Prostate gland (tissue), 2 donors: ENCODE data around the gene LIMD2. TPM values are rescaled to one million over a fixed set of nuclear protein-coding genes. Genes with fewer than 3 reads are reported as not detected.
A peak's percentile ranks its signal among the peaks of the same experiment; 100 is the strongest.

Experiments
- DNase-seq: peaks from one replicate; pipeline ENCODE4 v3.0.0-alpha.2; 2019; ENCODE audit warnings: low spot score
- H3K27ac ChIP-seq, 2 donors: fragments of 200-600 bp; sonication (generic); 2 replicates each; pipeline ENCODE4 v1.5.1; 2017 to 2019
- H3K27me3 ChIP-seq: fragments of 200-600 bp; sonication (generic); replicated peaks from 2 replicates; pipeline ENCODE4 v1.5.1; 2019; ENCODE audit not compliant: insufficient read depth
- H3K36me3 ChIP-seq, 2 donors: fragments of 200-600 bp; sonication (generic); 1 replicate in 1 of 2; 2 replicates in 1 of 2; pipeline versions ENCODE4 v1.5.1 to v1.8.1; 2017 to 2019
- H3K4me1 ChIP-seq: fragments of 200-600 bp; sonication (generic); replicated peaks from 2 replicates; pipeline ENCODE4 v1.5.1; 2019
- H3K4me3 ChIP-seq, 2 donors: fragments of 200-600 bp; sonication (generic); 2 replicates each; pipeline ENCODE4 v1.5.1; 2017 to 2019
- H3K9me3 ChIP-seq: fragments of 200-600 bp; sonication (generic); 2 replicates; pipeline ENCODE4 v1.5.1; 2017
- POLR2A ChIP-seq: fragments of 450-650 bp; IDR thresholded peaks from one replicate; pipeline ENCODE4 v1.6.1; 2016; ENCODE audit warnings: antibody characterized with exemption, mild to moderate bottlenecking
- POLR2AphosphoS5 ChIP-seq: sonication (generic); formaldehyde crosslinking; IDR thresholded peaks from one replicate; pipeline ENCODE4 v1.6.1; 2017; ENCODE audit warnings: antibody characterized with exemption
- WGBS: methylation state at CpG from one replicate; pipeline ENCODE4 v1.1.5; 2018; 5-methylcytosine and 5-hydroxymethylcytosine counted together
- intact Hi-C: fragments of 100-400 bp; cut with DNase I; formaldehyde crosslinking; loops from one replicate; pipeline ENCODE4 v1.14.2; 2022
- total RNA-seq, 2 donors: library from RNA; depleted of rRNA; stranded (reverse); fragments of >200 nt; gene quantifications; one replicate each; pipeline ENCODE4 v1.1.0, GENCODE V29; 2016
- TF ChIP-seq, protein P1 (sequence below), 4 experiments: fragments of 200-600 bp in 2 of 4; fragments of 450-650 bp in 2 of 4; sonication (generic) in 2 of 4; IDR thresholded peaks; 1 replicate in 3 of 4; 2 replicates in 1 of 4; pipeline ENCODE4 v1.5.1; 2016 to 2019; ENCODE audit warnings: antibody characterized with exemption in 4 of 4, mild to moderate bottlenecking in 2 of 4, moderate library complexity in 2 of 4

The LIMD2 gene
- total RNA-seq, 2 donors from 2014 or later, result 29.9 to 51.9 TPM

GRCh38 chr17:63685578-63685977 is 14.3 kb downstream of the LIMD2 start:
- DNase-seq, result no peak
- TF ChIP-seq POLR2A (no peak), POLR2AphosphoS5 (no peak)
- TF ChIP-seq, protein P1, sequence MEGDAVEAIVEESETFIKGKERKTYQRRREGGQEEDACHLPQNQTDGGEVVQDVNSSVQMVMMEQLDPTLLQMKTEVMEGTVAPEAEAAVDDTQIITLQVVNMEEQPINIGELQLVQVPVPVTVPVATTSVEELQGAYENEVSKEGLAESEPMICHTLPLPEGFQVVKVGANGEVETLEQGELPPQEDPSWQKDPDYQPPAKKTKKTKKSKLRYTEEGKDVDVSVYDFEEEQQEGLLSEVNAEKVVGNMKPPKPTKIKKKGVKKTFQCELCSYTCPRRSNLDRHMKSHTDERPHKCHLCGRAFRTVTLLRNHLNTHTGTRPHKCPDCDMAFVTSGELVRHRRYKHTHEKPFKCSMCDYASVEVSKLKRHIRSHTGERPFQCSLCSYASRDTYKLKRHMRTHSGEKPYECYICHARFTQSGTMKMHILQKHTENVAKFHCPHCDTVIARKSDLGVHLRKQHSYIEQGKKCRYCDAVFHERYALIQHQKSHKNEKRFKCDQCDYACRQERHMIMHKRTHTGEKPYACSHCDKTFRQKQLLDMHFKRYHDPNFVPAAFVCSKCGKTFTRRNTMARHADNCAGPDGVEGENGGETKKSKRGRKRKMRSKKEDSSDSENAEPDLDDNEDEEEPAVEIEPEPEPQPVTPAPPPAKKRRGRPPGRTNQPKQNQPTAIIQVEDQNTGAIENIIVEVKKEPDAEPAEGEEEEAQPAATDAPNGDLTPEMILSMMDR (IDR thresholded peaks at IDR 0.05), result no peak

GRCh38 chr17:63685041-63685440 is 14.9 kb downstream of the LIMD2 start:
- 15% methylated on average over 2 of the region's 2 CpGs for WGBS
- no peak overlapping the region for H3K4me3 ChIP-seq
- intact Hi-C loops, result no loop called here
- TF ChIP-seq POLR2A (no peak), POLR2AphosphoS5 (peak; percentile 94)
- H3K27ac ChIP-seq, result peak overlapping the region; percentile 47 to 58
- H3K27me3 ChIP-seq, result no peaks in the 10 kb centered on the region
- no peaks in the 10 kb centered on the region for H3K9me3 ChIP-seq
- peaks cover 14 to 15% of the 10 kb centered on the region in 2 donors for H3K36me3 ChIP-seq
- DNase-seq, result peak; percentile 92
- H3K4me1 ChIP-seq, result peaks cover 14% of the 10 kb centered on the region

More at GRCh38 chr17:63685578-63685977, 14.3 kb downstream of the LIMD2 start:
- WGBS, result 46% methylated on average over 3 of the region's 3 CpGs
- Histone ChIP-seq H3K27ac (peak overlapping the region; percentile 47 to 58), H3K4me1 (peaks cover 14% of the 10 kb centered on the region), H3K9me3 (no peaks in the 10 kb centered on the region), H3K27me3 (no peaks in the 10 kb centered on the region), H3K36me3 (peaks cover 19 to 20% of the 10 kb centered on the region in 2 donors), H3K4me3 (no peak overlapping the region)
- intact Hi-C loops, result no loop called here

DNA sequence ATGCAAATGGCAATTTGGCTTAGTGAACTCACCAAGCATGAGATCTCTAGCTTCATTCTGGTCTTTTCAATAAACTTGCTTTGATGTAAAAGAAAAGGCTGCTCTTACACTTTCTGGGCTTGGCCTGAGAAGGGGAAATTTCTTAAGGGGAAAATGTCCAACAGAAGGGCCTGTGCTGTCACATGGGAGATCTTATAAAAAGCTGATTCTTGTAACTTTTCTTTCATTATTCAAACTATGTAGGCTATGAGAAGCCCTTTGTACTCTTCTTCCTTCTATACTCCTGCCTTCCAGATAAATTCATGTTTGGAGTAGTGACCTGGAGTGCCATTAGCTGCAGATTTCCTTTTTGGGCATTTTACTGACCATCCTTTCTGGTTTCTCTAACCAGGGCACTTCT is 16.9 kb downstream of the LIMD2 start:
- Histone ChIP-seq H3K36me3 (peaks cover 0 to 3% of the 10 kb centered on the region in 2 donors), H3K4me3 (no peak overlapping the region), H3K27ac (no peak overlapping the region), H3K4me1 (peaks cover 14% of the 10 kb centered on the region), H3K9me3 (no peaks in the 10 kb centered on the region), H3K27me3 (no peaks in the 10 kb centered on the region)
- intact Hi-C loops, result no loop called here
- TF ChIP-seq, protein P1 (IDR thresholded peaks at IDR 0.05), result no peak
- no peak for TF ChIP-seq POLR2A
- no peak for TF ChIP-seq POLR2AphosphoS5
- no peak for DNase-seq

- no peak overlapping the region for H3K4me3 ChIP-seq
- H3K9me3 ChIP-seq, result no peaks in the 10 kb centered on the region
- TF ChIP-seq POLR2A (no peak), POLR2AphosphoS5 (no peak)
Observed at GRCh38 chr17:63682441-63682840, 17.5 kb downstream of the LIMD2 start.

GRCh38 chr17:63681530-63681929 is 18.4 kb downstream of the LIMD2 start:
- Histone ChIP-seq H3K27me3 (no peaks in the 10 kb centered on the region), H3K9me3 (no peaks in the 10 kb centered on the region), H3K36me3 (peaks cover 0 to 3% of the 10 kb centered on the region in 2 donors), H3K27ac (no peak overlapping the region), H3K4me1 (peaks cover 16% of the 10 kb centered on the region), H3K4me3 (no peak overlapping the region)
- intact Hi-C loops, result no loop called here
- 77% methylated on average over 8 of the region's 8 CpGs for WGBS
- TF ChIP-seq POLR2A (no peak), POLR2AphosphoS5 (no peak)
- TF ChIP-seq, protein P1 (IDR thresholded peaks at IDR 0.05), result no peak
- no peak for DNase-seq

More at GRCh38 chr17:63682441-63682840, 17.5 kb downstream of the LIMD2 start:
- no peaks in the 10 kb centered on the region for H3K27me3 ChIP-seq
- no peak overlapping the region for H3K27ac ChIP-seq
- peaks cover 0 to 3% of the 10 kb centered on the region in 2 donors for H3K36me3 ChIP-seq
- peaks cover 14% of the 10 kb centered on the region for H3K4me1 ChIP-seq
- intact Hi-C loops, result no loop called here
- DNase-seq, result no peak
- WGBS, result 90% methylated on average over 1 of the region's 1 CpG

GRCh38 chr17:63680700-63681099 is 19.2 kb downstream of the LIMD2 start:
- Histone ChIP-seq H3K9me3 (no peaks in the 10 kb centered on the region), H3K4me1 (peaks cover 17% of the 10 kb centered on the region), H3K4me3 (no peak overlapping the region), H3K36me3 (peaks cover 0 to 3% of the 10 kb centered on the region in 2 donors), H3K27ac (no peak overlapping the region), H3K27me3 (no peaks in the 10 kb centered on the region)
- WGBS, result 97% methylated on average over 1 of the region's 1 CpG
- no peak for DNase-seq
- no peak for TF ChIP-seq POLR2A
- TF ChIP-seq, protein P1 (IDR thresholded peaks at IDR 0.05), result no peak
- TF ChIP-seq POLR2AphosphoS5, result no peak
- intact Hi-C loops, result no loop called here
